Fibroblast of lung (primary cell): ENCODE results near the gene ARMC2. TPM values are rescaled to one million over a fixed set of nuclear protein-coding genes. Genes with fewer than 3 reads are reported as not detected.

ENCODE experiments used
- DNase-seq, 2 donors: peaks; one replicate each; pipeline versions ENCODE4 v3.0.0 to v3.0.0-alpha.2; 2010; ENCODE audit warnings: low read depth in 2 of 2
- H2AFZ ChIP-seq: 2 replicates; pipeline ENCODE4 v1.5.1; 2012; ENCODE audit warnings: low read length, control low read depth, inconsistent platforms
- H3K27ac ChIP-seq: 2 replicates; pipeline ENCODE4 v1.5.1; 2011; ENCODE audit warnings: low read length, control low read depth; ENCODE audit not compliant: insufficient read depth
- H3K27me3 ChIP-seq: 2 replicates; pipeline ENCODE4 v1.5.1; 2011; ENCODE audit warnings: mild to moderate bottlenecking, low read length; ENCODE audit not compliant: control insufficient read depth, insufficient read depth
- H3K36me3 ChIP-seq: 2 replicates; pipeline ENCODE4 v1.5.1; 2011; ENCODE audit warnings: low read length; ENCODE audit not compliant: control insufficient read depth, insufficient read depth
- H3K4me1 ChIP-seq: 2 replicates; pipeline ENCODE4 v1.5.1; 2011; ENCODE audit warnings: low read length; ENCODE audit not compliant: control insufficient read depth, insufficient read depth; ENCODE audit errors: extremely low read depth
- H3K4me2 ChIP-seq: 2 replicates; pipeline ENCODE4 v1.5.1; 2011; ENCODE audit warnings: low read length, control low read depth; ENCODE audit not compliant: insufficient read depth; ENCODE audit errors: extremely low read depth
- H3K4me3 ChIP-seq, 4 experiments: fragments of 200-600 bp in 1 of 4; sonication (generic) in 1 of 4; replicated peaks in 1 of 4; 2 replicates each; pipeline ENCODE4 v1.5.1; 2011 to 2016; ENCODE audit warnings: low read length in 4 of 4, low read depth in 3 of 4, mild to moderate bottlenecking in 3 of 4, control low read depth in 2 of 4, inconsistent platforms in 1 of 4, mixed read lengths in 1 of 4; ENCODE audit not compliant: insufficient read depth in 1 of 4; ENCODE audit errors: control extremely low read depth in 1 of 4
- H3K79me2 ChIP-seq: 2 replicates; pipeline ENCODE4 v1.5.1; 2012; ENCODE audit warnings: mild to moderate bottlenecking, low read length, inconsistent platforms; ENCODE audit not compliant: control insufficient read depth, insufficient read depth
- H3K9ac ChIP-seq: 2 replicates; pipeline ENCODE4 v1.5.1; 2011; ENCODE audit warnings: mild to moderate bottlenecking, low read length, control low read depth; ENCODE audit not compliant: insufficient read depth
- H3K9me3 ChIP-seq: 2 replicates; pipeline ENCODE4 v1.5.1; 2012; ENCODE audit warnings: low read depth, low read length; ENCODE audit not compliant: control insufficient read depth, insufficient read depth
- H4K20me1 ChIP-seq: 2 replicates; pipeline ENCODE4 v1.5.1; 2011; ENCODE audit warnings: low read length; ENCODE audit not compliant: control insufficient read depth, insufficient read depth; ENCODE audit errors: extremely low read depth
- EZH2 ChIP-seq: IDR thresholded peaks from 2 replicates; pipeline ENCODE4 v1.5.1; 2012; ENCODE audit warnings: low read length, control low read depth, mild to moderate bottlenecking; ENCODE audit errors: missing control alignments
- polyA plus RNA-seq, 2 donors: library from polyadenylated mRNA; depleted of rRNA in 1 of 2; stranded (reverse) in 1 of 2; unstranded in 1 of 2; fragments of >200 nt; gene quantifications; 2 replicates each; pipeline ENCODE4 v1.2.1, GENCODE V29; 2011 to 2012; ENCODE audit warnings: missing spikeins in 1 of 2
- total RNA-seq: library from RNA; depleted of rRNA; stranded (reverse); fragments of >200 nt; gene quantifications from 2 replicates; pipeline ENCODE4 v1.2.1, GENCODE V29; 2014
- TF ChIP-seq, protein P1 (sequence below), 2 donors: IDR thresholded peaks in 1 of 2; conservative IDR thresholded peaks in 1 of 2; 1 replicate in 1 of 2; 2 replicates in 1 of 2; pipeline ENCODE4 v1.5.1; 2011 to 2012; ENCODE audit warnings: low read length in 2 of 2, control low read depth in 1 of 2, inconsistent platforms in 1 of 2, low read depth in 1 of 2, mild to moderate bottlenecking in 1 of 2

ARMC2 gene
- total and polyA plus RNA-seq, 2 donors (not counting 1 experiment from before 2014, with no cell fraction given) = 4.0 to 6.2 TPM

GRCh38 chr6:108805611-108806167, 42.5 kb upstream of the ARMC2 start:
- Histone ChIP-seq H4K20me1 (no peaks in the 10 kb centered on the region), H3K4me3 (no peak overlapping the region), H3K27ac (no peak overlapping the region), H3K79me2 (no peaks in the 10 kb centered on the region), H3K27me3 (no peaks in the 10 kb centered on the region), H3K9ac (no peak overlapping the region), H3K4me2 (no peak overlapping the region), H3K4me1 (peaks cover 3% of the 10 kb centered on the region), H3K36me3 (no peaks in the 10 kb centered on the region), H3K9me3 (no peaks in the 10 kb centered on the region), H2AFZ (no peak overlapping the region)
- DNase-seq = no peak
- TF ChIP-seq, protein P1, sequence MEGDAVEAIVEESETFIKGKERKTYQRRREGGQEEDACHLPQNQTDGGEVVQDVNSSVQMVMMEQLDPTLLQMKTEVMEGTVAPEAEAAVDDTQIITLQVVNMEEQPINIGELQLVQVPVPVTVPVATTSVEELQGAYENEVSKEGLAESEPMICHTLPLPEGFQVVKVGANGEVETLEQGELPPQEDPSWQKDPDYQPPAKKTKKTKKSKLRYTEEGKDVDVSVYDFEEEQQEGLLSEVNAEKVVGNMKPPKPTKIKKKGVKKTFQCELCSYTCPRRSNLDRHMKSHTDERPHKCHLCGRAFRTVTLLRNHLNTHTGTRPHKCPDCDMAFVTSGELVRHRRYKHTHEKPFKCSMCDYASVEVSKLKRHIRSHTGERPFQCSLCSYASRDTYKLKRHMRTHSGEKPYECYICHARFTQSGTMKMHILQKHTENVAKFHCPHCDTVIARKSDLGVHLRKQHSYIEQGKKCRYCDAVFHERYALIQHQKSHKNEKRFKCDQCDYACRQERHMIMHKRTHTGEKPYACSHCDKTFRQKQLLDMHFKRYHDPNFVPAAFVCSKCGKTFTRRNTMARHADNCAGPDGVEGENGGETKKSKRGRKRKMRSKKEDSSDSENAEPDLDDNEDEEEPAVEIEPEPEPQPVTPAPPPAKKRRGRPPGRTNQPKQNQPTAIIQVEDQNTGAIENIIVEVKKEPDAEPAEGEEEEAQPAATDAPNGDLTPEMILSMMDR (conservative IDR thresholded peaks at IDR 0.05 in 1 of 2, IDR thresholded peaks at IDR 0.05 in 1 of 2; ENCODE audit: low read depth in 1 of 2, low read length in 2 of 2) = no peak
- no peak for TF ChIP-seq EZH2

- Histone ChIP-seq H3K9me3 (no peaks in the 10 kb centered on the region), H3K9ac (no peak overlapping the region), H3K36me3 (no peaks in the 10 kb centered on the region), H3K27ac (no peak overlapping the region), H3K79me2 (no peaks in the 10 kb centered on the region), H3K27me3 (no peaks in the 10 kb centered on the region), H3K4me2 (no peak overlapping the region), H4K20me1 (no peaks in the 10 kb centered on the region), H3K4me3 (no peak overlapping the region), H3K4me1 (peaks cover 3% of the 10 kb centered on the region), H2AFZ (no peak overlapping the region)
- no peak for TF ChIP-seq EZH2
- TF ChIP-seq, protein P1 (conservative IDR thresholded peaks at IDR 0.05 in 1 of 2, IDR thresholded peaks at IDR 0.05 in 1 of 2; ENCODE audit: low read depth in 1 of 2, low read length in 2 of 2) = no peak
- no peak for DNase-seq
Measured at GRCh38 chr6:108806171-108806570, 42.1 kb upstream of the ARMC2 start.

- Histone ChIP-seq H3K36me3 (no peaks in the 10 kb centered on the region), H3K4me1 (peaks cover 3% of the 10 kb centered on the region), H4K20me1 (no peaks in the 10 kb centered on the region), H2AFZ (no peak overlapping the region), H3K27ac (no peak overlapping the region), H3K4me3 (no peak overlapping the region), H3K9ac (no peak overlapping the region), H3K79me2 (no peaks in the 10 kb centered on the region), H3K9me3 (no peaks in the 10 kb centered on the region), H3K27me3 (no peaks in the 10 kb centered on the region), H3K4me2 (no peak overlapping the region)
- DNase-seq = no peak
- TF ChIP-seq, protein P1 (conservative IDR thresholded peaks at IDR 0.05 in 1 of 2, IDR thresholded peaks at IDR 0.05 in 1 of 2; ENCODE audit: low read depth in 1 of 2, low read length in 2 of 2) = no peak
Measured at GRCh38 chr6:108806665-108807064, 41.6 kb upstream of the ARMC2 start.
